M059J (cell line): Measurements from ENCODE around the gene OR52E8. TPM values are rescaled to one million over a fixed set of nuclear protein-coding genes. Genes with fewer than 3 reads are reported as not detected.

Source experiments
- DNase-seq: peaks from one replicate; pipeline ENCODE4 v3.0.0-alpha.2; 2012; ENCODE audit warnings: low read depth
- total RNA-seq: library from RNA; depleted of rRNA; stranded (reverse); fragments of >200 nt; shearing (Covaris generic); gene quantifications from 2 replicates; pipeline ENCODE4 v1.2.3, GENCODE V29; 2014; rRNA removed

OR52E8 gene
- total RNA-seq, 1 experiment from 2014 or later: not detected

- DNase-seq: peak; percentile 70
These were observed 48.9 kb downstream of the OR52E8 start, which contains the start of gene OR52N2 for GRCh38 chr11:5808500-5809121. TSS of gene OR52N2 (plus strand) at chr11:5808924. CDS start at chr11:5820336, 11,412 bp downstream.

- no peak for DNase-seq
These were observed 49.9 kb downstream of the OR52E8 start for GRCh38 chr11:5807580-5807979.

Other genes with a start within 250 kb of the OR52E8 start
- gene TRIM34, start 232.7 kb downstream of the OR52E8 start, total RNA-seq: 13.2 and 22.2 TPM in 2 replicates
- gene TRIM5, start 172.6 kb downstream of the OR52E8 start, total RNA-seq: 71.1 and 92.8 TPM in 2 replicates
- 101 and 128 TPM in 2 replicates for gene TRIM22, start 167.9 kb downstream of the OR52E8 start, total RNA-seq
- not detected in 2 replicates for gene OR56B1, start 121.2 kb downstream of the OR52E8 start, total RNA-seq
- gene OR52N4, start 103.4 kb downstream of the OR52E8 start, total RNA-seq: not detected in 2 replicates
- not detected in 2 replicates for gene OR52N5, start 74.3 kb downstream of the OR52E8 start, total RNA-seq
- not detected in 2 replicates for gene OR52N1, start 66.4 kb downstream of the OR52E8 start, total RNA-seq
- 0.12 TPM in 1 of 2 replicates, not detected in the other for gene OR52N2, start 48.8 kb downstream of the OR52E8 start, total RNA-seq
- gene OR52E6, start 15.8 kb downstream of the OR52E8 start, total RNA-seq: not detected in 2 replicates
- not detected in 2 replicates for gene OR52E4, start 22.9 kb upstream of the OR52E8 start, total RNA-seq
- not detected in 2 replicates for gene OR52E5, start 35.5 kb upstream of the OR52E8 start, total RNA-seq
- gene OR56A3, start 84.6 kb upstream of the OR52E8 start, total RNA-seq: not detected in 2 replicates
- gene OR56A5, start 110.8 kb upstream of the OR52E8 start, total RNA-seq: not detected in 2 replicates
- gene OR52L1, start 129.3 kb upstream of the OR52E8 start, total RNA-seq: 0.37 TPM in 1 of 2 replicates, not detected in the other
- gene OR56A4, start 149.3 kb upstream of the OR52E8 start, total RNA-seq: not detected in 2 replicates
- not detected in 2 replicates for gene OR56A1, start 173.1 kb upstream of the OR52E8 start, total RNA-seq
- not detected in 2 replicates for gene OR56B4, start 250.0 kb upstream of the OR52E8 start, total RNA-seq